Measurements from ENCODE around the gene MMP8.

GRCh38 chr11:102703826-102704493 lies 20.8 kb downstream of the MMP8 start:
- TF ChIP-seq CTCF (IDR thresholded peaks at IDR 0.05) = no peak
- no peak for TF ChIP-seq EZH2phosphoT487 (IDR thresholded peaks at IDR 0.05)
